Smooth muscle cell (in vitro differentiated cells): ENCODE results near the gene MED4. TPM values are rescaled to one million over a fixed set of nuclear protein-coding genes. Genes with fewer than 3 reads are reported as not detected.

ENCODE experiments used
- DNase-seq: peaks from one replicate; lab custom pipeline; 2025; ENCODE audit not compliant: unreplicated experiment; lab: John Stamatoyannopoulos, UW
- H2AFZ ChIP-seq: fragments of 200-600 bp; sonication (generic); 2 replicates; pipeline ENCODE4 v1.6.0; 2016; ENCODE audit warnings: antibody characterized with exemption, low read depth, mild to moderate bottlenecking
- H3F3A ChIP-seq: fragments of 200-600 bp; sonication (generic); 2 replicates; pipeline ENCODE4 v1.6.0; 2017; ENCODE audit warnings: antibody characterized with exemption, low read depth
- H3K27ac ChIP-seq: fragments of 200-600 bp; sonication (generic); 2 replicates; pipeline ENCODE4 v1.5.1; 2016; ENCODE audit warnings: low read depth, mild to moderate bottlenecking
- H3K27me3 ChIP-seq: fragments of 200-600 bp; sonication (generic); 2 replicates; pipeline ENCODE4 v1.6.1; 2016; ENCODE audit warnings: low read depth, mild to moderate bottlenecking
- H3K36me3 ChIP-seq: fragments of 200-600 bp; sonication (generic); 2 replicates; pipeline ENCODE4 v1.5.1; 2016; ENCODE audit warnings: low read depth
- H3K4me1 ChIP-seq: fragments of 200-600 bp; sonication (generic); 2 replicates; pipeline ENCODE4 v1.5.1; 2016; ENCODE audit warnings: low read depth
- H3K4me2 ChIP-seq: fragments of 200-600 bp; sonication (generic); 2 replicates; pipeline ENCODE4 v1.6.0; 2016; ENCODE audit warnings: mild to moderate bottlenecking
- H3K4me3 ChIP-seq: fragments of 200-600 bp; sonication (generic); 2 replicates; pipeline ENCODE4 v1.5.1; 2016; ENCODE audit warnings: mild to moderate bottlenecking
- H3K79me2 ChIP-seq: fragments of 200-600 bp; sonication (generic); 2 replicates; pipeline ENCODE4 v1.6.0; 2016; ENCODE audit warnings: low read depth, mild to moderate bottlenecking
- H3K9ac ChIP-seq: fragments of 200-600 bp; sonication (generic); 2 replicates; pipeline ENCODE4 v1.6.0; 2016; ENCODE audit warnings: low read depth
- H3K9me3 ChIP-seq: fragments of 200-600 bp; sonication (generic); replicated peaks from 2 replicates; pipeline ENCODE4 v1.5.1; 2016; ENCODE audit warnings: low read depth
- H4K20me1 ChIP-seq: fragments of 200-600 bp; sonication (generic); 2 replicates; pipeline ENCODE4 v1.6.0; 2016; ENCODE audit warnings: low read depth
- CTCF ChIP-seq: fragments of 200-600 bp; sonication (generic); IDR thresholded peaks from 2 replicates; pipeline ENCODE4 v1.5.1; 2017; ENCODE audit warnings: borderline replicate concordance, mild to moderate bottlenecking, antibody characterized with exemption; ENCODE audit not compliant: insufficient read depth, poor library complexity, severe bottlenecking
- WGBS: methylation state at CpG from one replicate; pipeline ENCODE4 v1.1.7; 2016; ENCODE audit warnings: low lambda C conversion rate; 5-methylcytosine and 5-hydroxymethylcytosine counted together
- polyA plus RNA-seq: library from polyadenylated mRNA; unstranded; fragments of >200 nt; fragmentation: Nextera tagmentation; extraction: Ambion mirVana; gene quantifications from 2 replicates; pipeline ENCODE4 v1.2.1, GENCODE V29; 2016
- total RNA-seq: library from RNA; depleted of rRNA; stranded (reverse); fragments of >200 nt; gene quantifications from 2 replicates; pipeline ENCODE4 v1.2.3, GENCODE V29; 2014

MED4 gene
- total and polyA plus RNA-seq, 2 experiments from 2014 or later, result 47.7 to 59.9 TPM

- Histone ChIP-seq H3K4me3 (no peak overlapping the region), H3K27me3 (no peaks in the 10 kb centered on the region), H2AFZ (peak overlapping the region; percentile 40), H3K79me2 (no peaks in the 10 kb centered on the region), H3F3A (peaks cover 6% of the 10 kb centered on the region), H3K4me2 (peak overlapping the region; percentile 16), H3K9ac (no peak overlapping the region), H3K27ac (peak overlapping the region; percentile 34), H4K20me1 (no peaks in the 10 kb centered on the region), H3K9me3 (no peaks in the 10 kb centered on the region), H3K4me1 (no peaks in the 10 kb centered on the region), H3K36me3 (no peaks in the 10 kb centered on the region)
- TF ChIP-seq CTCF, result no peak
- WGBS, result 42% methylated on average over 7 of the region's 7 CpGs
- no peak for DNase-seq
Observed at GRCh38 chr13:48125794-48126228, 30.9 kb upstream of the MED4 start.

GRCh38 chr13:48123812-48124211, 28.9 kb upstream of the MED4 start:
- 92% methylated on average over 8 of the region's 8 CpGs for WGBS
- H3F3A ChIP-seq, result peaks cover 6% of the 10 kb centered on the region
- H3K9me3 ChIP-seq, result no peaks in the 10 kb centered on the region
- no peak for TF ChIP-seq CTCF
- no peaks in the 10 kb centered on the region for H3K4me1 ChIP-seq
- no peak overlapping the region for H3K27ac ChIP-seq
- no peak overlapping the region for H3K4me3 ChIP-seq
- no peaks in the 10 kb centered on the region for H3K27me3 ChIP-seq
- H3K79me2 ChIP-seq, result no peaks in the 10 kb centered on the region
- no peaks in the 10 kb centered on the region for H4K20me1 ChIP-seq
- H3K36me3 ChIP-seq, result no peaks in the 10 kb centered on the region
- no peak for DNase-seq
- no peak overlapping the region for H2AFZ ChIP-seq
- H3K4me2 ChIP-seq, result no peak overlapping the region
- H3K9ac ChIP-seq, result no peak overlapping the region

- Histone ChIP-seq H2AFZ (peak overlapping the region; percentile 12), H3K4me2 (no peak overlapping the region), H3K9me3 (no peaks in the 10 kb centered on the region), H3K36me3 (no peaks in the 10 kb centered on the region), H3K27me3 (no peaks in the 10 kb centered on the region), H3K4me3 (no peak overlapping the region), H3F3A (no peaks in the 10 kb centered on the region), H3K4me1 (no peaks in the 10 kb centered on the region), H4K20me1 (no peaks in the 10 kb centered on the region), H3K9ac (no peak overlapping the region), H3K79me2 (no peaks in the 10 kb centered on the region), H3K27ac (no peak overlapping the region)
- no peak for TF ChIP-seq CTCF
- WGBS, result 54% methylated on average over 4 of the region's 4 CpGs
- DNase-seq, result no peak
Observed at GRCh38 chr13:48121733-48122132, 26.8 kb upstream of the MED4 start.

GRCh38 chr13:48120241-48120640, 25.3 kb upstream of the MED4 start:
- WGBS, result 86% methylated on average over 3 of the region's 3 CpGs
- no peak overlapping the region for H3K4me3 ChIP-seq
- H3K9ac ChIP-seq, result no peak overlapping the region

More at GRCh38 chr13:48120241-48120640, 25.3 kb upstream of the MED4 start:
- TF ChIP-seq CTCF, result no peak
- Histone ChIP-seq H3F3A (no peaks in the 10 kb centered on the region), H3K36me3 (no peaks in the 10 kb centered on the region), H4K20me1 (no peaks in the 10 kb centered on the region), H3K27ac (no peak overlapping the region), H3K4me2 (no peak overlapping the region), H3K79me2 (no peaks in the 10 kb centered on the region), H3K9me3 (no peaks in the 10 kb centered on the region), H2AFZ (no peak overlapping the region), H3K27me3 (no peaks in the 10 kb centered on the region), H3K4me1 (no peaks in the 10 kb centered on the region)
- DNase-seq, result no peak
